CD4-positive, CD25-positive, alpha-beta regulatory T cell (primary cell): ENCODE measurements around the gene DUSP10. TPM values are rescaled to one million over a fixed set of nuclear protein-coding genes. Genes with fewer than 3 reads are reported as not detected.

Experiments
- ATAC-seq, 2 donors: fragments of 150-1000 bp; cut with Tn5 transposase; one replicate each; pipeline ENCODE4 v1.10.0; 2021; ENCODE audit warnings: low read depth in 2 of 2, moderate number of reproducible peaks in 2 of 2, moderate library complexity in 1 of 2
- DNase-seq, 3 donors: peaks; one replicate each; pipeline versions ENCODE4 v3.0.0 to v3.0.0-alpha.2; 2012 to 2022; ENCODE audit warnings: mixed read lengths in 1 of 3
- H3K27ac ChIP-seq: one replicate; pipeline ENCODE4 v1.7.0; 2013; ENCODE audit warnings: mild to moderate bottlenecking, low read length; ENCODE audit not compliant: insufficient read depth, poor library complexity, severe bottlenecking
- H3K27me3 ChIP-seq: one replicate; pipeline ENCODE4 v1.7.0; 2013; ENCODE audit warnings: low read length; ENCODE audit not compliant: control insufficient read depth, insufficient read depth
- H3K36me3 ChIP-seq: one replicate; pipeline ENCODE4 v1.7.0; 2013; ENCODE audit warnings: mild to moderate bottlenecking, low read length, moderate library complexity; ENCODE audit not compliant: control insufficient read depth, insufficient read depth
- H3K4me1 ChIP-seq: 2 replicates; pipeline ENCODE4 v1.7.0; 2013; ENCODE audit warnings: mild to moderate bottlenecking, low read length; ENCODE audit not compliant: insufficient read depth, control insufficient read depth, poor library complexity, severe bottlenecking
- H3K4me3 ChIP-seq: one replicate; pipeline ENCODE4 v1.7.0; 2013; ENCODE audit warnings: low read depth, mild to moderate bottlenecking, low read length, moderate library complexity
- H3K9me3 ChIP-seq, 2 experiments: 1 replicate in 1 of 2; 2 replicates in 1 of 2; pipeline ENCODE4 v1.7.0; 2013; ENCODE audit warnings: low read length in 2 of 2, mild to moderate bottlenecking in 1 of 2, moderate library complexity in 1 of 2; ENCODE audit not compliant: control insufficient read depth in 2 of 2
- H3K27ac Mint-ChIP-seq, 3 donors: one replicate each; pipeline ENCODE4 v1.8.0; 2020 to 2022; ENCODE audit warnings: mild to moderate bottlenecking in 3 of 3, mixed read lengths in 3 of 3, moderate library complexity in 2 of 3
- H3K27me3 Mint-ChIP-seq: one replicate; pipeline ENCODE4 v1.8.0; 2022; ENCODE audit warnings: mild to moderate bottlenecking, mixed read lengths
- H3K36me3 Mint-ChIP-seq: one replicate; pipeline ENCODE4 v1.8.0; 2020; ENCODE audit warnings: mixed read lengths
- H3K4me1 Mint-ChIP-seq, 4 donors: one replicate each; pipeline ENCODE4 v1.8.0; 2020 to 2022; ENCODE audit warnings: mixed read lengths in 4 of 4, mild to moderate bottlenecking in 1 of 4
- H3K4me3 Mint-ChIP-seq, 4 donors: one replicate each; pipeline ENCODE4 v1.8.0; 2020 to 2022; ENCODE audit warnings: mild to moderate bottlenecking in 4 of 4, mixed read lengths in 4 of 4, moderate library complexity in 3 of 4
- H3K9me3 Mint-ChIP-seq, 7 donors: one replicate each; pipeline ENCODE4 v1.8.0; 2020 to 2022; ENCODE audit warnings: mixed read lengths in 7 of 7, mild to moderate bottlenecking in 3 of 7, moderate library complexity in 2 of 7
- polyA plus RNA-seq, 4 donors: library from polyadenylated mRNA; unstranded; fragments of 300-500 nt; fragmentation: Illumina TruSeq; gene quantifications; one replicate each; pipeline ENCODE4 v1.2.3, GENCODE V29; 2021
- total RNA-seq: library from RNA; stranded (reverse); gene quantifications from one replicate; pipeline ENCODE4 v1.2.3, GENCODE V29; 2022

The DUSP10 gene
- total and polyA plus RNA-seq, 5 donors from 2014 or later: 30.7 to 251 (median 37.7) TPM

DNA sequence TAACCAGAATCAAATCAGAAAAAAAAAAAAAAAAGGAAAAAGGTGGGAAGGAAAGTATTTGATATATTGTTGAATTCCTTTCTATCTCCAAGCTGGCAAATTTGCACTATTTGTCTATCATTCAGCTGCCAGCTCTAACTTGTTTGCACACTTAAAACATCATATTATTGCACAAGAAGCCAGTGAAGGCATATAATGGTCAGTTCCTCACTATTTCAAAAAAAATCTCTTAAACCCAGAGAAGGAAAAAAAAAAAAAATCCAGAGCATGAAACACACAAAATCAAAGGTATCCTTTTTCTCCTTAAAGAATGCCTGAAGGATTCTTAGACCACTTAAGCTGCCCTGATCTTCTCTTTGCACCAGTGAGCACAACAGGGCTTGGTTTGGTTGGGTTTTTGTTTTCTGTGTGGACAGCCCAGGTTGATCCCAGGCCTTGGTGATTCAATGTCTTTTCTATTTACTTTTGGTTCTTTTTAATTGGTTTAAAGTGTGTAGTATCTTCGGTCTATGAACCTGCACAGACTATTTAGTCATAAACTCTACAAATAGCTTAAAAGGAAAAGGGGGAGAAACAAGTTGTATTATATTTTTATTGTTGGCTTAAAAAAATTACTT is 40.2 kb downstream of the DUSP10 start:
- H3K4me1 Mint-ChIP-seq: peaks cover 0 to 27% (median 14%) of the 10 kb centered on the region in 4 donors
- peaks cover 55% of the 10 kb centered on the region for H3K36me3 ChIP-seq
- H3K36me3 Mint-ChIP-seq: peaks cover 35% of the 10 kb centered on the region
- H3K4me3 ChIP-seq: no peak overlapping the region
- H3K9me3 Mint-ChIP-seq: peaks cover 0 to 2% (median 0%) of the 10 kb centered on the region in 7 donors
- no peak overlapping the region for H3K27ac ChIP-seq
- no peak overlapping the region for H3K27ac Mint-ChIP-seq
- DNase-seq (no peak), ATAC-seq (no peak)
- H3K27me3 Mint-ChIP-seq: no peaks in the 10 kb centered on the region
- no peaks in the 10 kb centered on the region for H3K9me3 ChIP-seq
- peaks cover 10% of the 10 kb centered on the region for H3K4me1 ChIP-seq
- no peaks in the 10 kb centered on the region for H3K27me3 ChIP-seq
- no peak overlapping the region for H3K4me3 Mint-ChIP-seq

DNA sequence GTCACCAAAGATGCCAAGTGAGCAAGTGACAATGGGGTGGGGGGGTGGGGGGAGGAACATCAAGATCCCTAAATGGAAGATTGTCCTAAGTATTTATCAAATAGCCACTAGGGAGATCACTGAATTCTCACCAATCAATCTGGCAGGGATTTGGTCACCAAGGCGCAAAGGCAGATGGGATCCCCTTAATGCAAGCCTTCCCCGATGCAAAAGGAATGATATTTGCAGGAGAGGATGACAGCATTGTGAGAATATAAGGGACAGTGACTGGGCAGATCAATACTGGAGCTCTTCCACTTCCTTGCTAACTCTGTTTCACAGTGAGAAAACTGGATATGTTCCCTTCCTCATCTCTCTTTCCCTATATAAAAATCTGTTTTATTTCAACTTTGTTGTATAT is 40.9 kb downstream of the DUSP10 start:
- Histone ChIP-seq H3K27me3 (no peaks in the 10 kb centered on the region), H3K36me3 (peaks cover 51% of the 10 kb centered on the region), H3K4me1 (peaks cover 4% of the 10 kb centered on the region), H3K9me3 (no peaks in the 10 kb centered on the region), H3K27ac (no peak overlapping the region), H3K4me3 (no peak overlapping the region)
- no peak overlapping the region for H3K27ac Mint-ChIP-seq
- H3K9me3 Mint-ChIP-seq: peaks cover 0 to 2% (median 0%) of the 10 kb centered on the region in 7 donors
- H3K4me1 Mint-ChIP-seq: peaks cover 0 to 30% (median 12%) of the 10 kb centered on the region in 4 donors
- H3K4me3 Mint-ChIP-seq: no peak overlapping the region
- peaks cover 35% of the 10 kb centered on the region for H3K36me3 Mint-ChIP-seq
- no peak for ATAC-seq
- DNase-seq: no peak
- no peaks in the 10 kb centered on the region for H3K27me3 Mint-ChIP-seq

DNA sequence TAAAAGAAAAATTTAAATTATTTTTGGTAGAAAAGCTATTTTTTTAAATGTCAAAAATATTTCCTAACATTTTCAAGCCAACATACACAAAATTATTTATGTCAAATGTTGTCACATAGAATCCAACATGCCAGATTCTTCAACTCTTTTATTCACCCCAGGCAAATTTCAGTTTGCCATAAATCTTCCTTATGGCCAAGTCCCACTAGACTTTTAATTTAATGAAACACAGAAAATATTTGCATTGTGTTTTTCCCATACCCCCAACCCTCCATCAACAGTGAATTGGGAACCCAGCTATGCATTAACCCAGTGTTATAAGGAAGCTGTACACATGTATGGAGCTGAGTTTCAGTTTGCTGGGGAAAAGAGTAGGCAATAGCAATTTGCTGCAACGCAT is 41.4 kb downstream of the DUSP10 start:
- Mint-ChIP-seq H3K9me3 (peaks cover 0 to 2% (median 0%) of the 10 kb centered on the region in 7 donors), H3K4me1 (peaks cover 0 to 28% (median 10%) of the 10 kb centered on the region in 4 donors), H3K36me3 (peaks cover 32% of the 10 kb centered on the region), H3K27me3 (no peaks in the 10 kb centered on the region), H3K4me3 (no peak overlapping the region), H3K27ac (no peak overlapping the region)
- Histone ChIP-seq H3K27me3 (no peaks in the 10 kb centered on the region), H3K36me3 (peaks cover 48% of the 10 kb centered on the region), H3K9me3 (no peaks in the 10 kb centered on the region), H3K4me1 (peaks cover 4% of the 10 kb centered on the region), H3K27ac (no peak overlapping the region), H3K4me3 (no peak overlapping the region)
- DNase-seq (no peak), ATAC-seq (no peak)

DNA sequence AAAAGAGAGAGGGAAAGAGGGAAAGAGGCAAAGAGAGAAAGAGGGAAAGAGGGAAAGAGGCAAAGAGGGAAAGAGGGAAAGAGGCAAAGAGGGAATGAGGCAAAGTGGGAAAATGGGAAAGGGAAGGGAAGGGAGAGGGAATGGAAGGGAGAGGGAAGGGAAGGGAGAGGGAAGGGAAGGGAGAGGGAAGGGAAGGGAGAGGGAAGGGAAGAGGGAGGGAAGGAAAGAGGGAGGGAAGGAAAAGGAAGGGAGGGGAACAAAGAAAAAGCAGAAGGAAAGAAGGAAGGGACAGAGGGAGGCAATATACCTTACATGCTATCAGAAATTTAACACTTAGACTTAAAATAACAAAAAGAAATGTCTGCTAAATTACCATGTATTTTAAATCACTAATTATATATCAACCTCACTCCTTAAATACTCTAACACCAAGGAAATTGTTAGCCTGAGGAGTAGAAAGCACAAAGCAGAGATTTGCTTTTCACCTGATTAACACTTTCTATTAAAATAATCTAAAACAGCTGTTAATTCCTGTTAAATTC is 41.8 kb downstream of the DUSP10 start:
- H3K4me3 Mint-ChIP-seq: peak overlapping the region in 1 of 4 donors; percentile 34
- peak overlapping the region in 2 of 3 donors; percentile 87 to 88 for H3K27ac Mint-ChIP-seq
- H3K27me3 Mint-ChIP-seq: no peaks in the 10 kb centered on the region
- ATAC-seq (no peak), DNase-seq (no peak)
- H3K36me3 Mint-ChIP-seq: peaks cover 28% of the 10 kb centered on the region
- H3K4me1 Mint-ChIP-seq: peaks cover 0 to 26% (median 9%) of the 10 kb centered on the region in 4 donors
- H3K9me3 Mint-ChIP-seq: peaks cover 0 to 2% (median 0%) of the 10 kb centered on the region in 7 donors
- Histone ChIP-seq H3K27me3 (no peaks in the 10 kb centered on the region), H3K36me3 (peaks cover 44% of the 10 kb centered on the region), H3K27ac (no peak overlapping the region), H3K4me3 (no peak overlapping the region), H3K4me1 (peaks cover 4% of the 10 kb centered on the region), H3K9me3 (no peaks in the 10 kb centered on the region)

DNA sequence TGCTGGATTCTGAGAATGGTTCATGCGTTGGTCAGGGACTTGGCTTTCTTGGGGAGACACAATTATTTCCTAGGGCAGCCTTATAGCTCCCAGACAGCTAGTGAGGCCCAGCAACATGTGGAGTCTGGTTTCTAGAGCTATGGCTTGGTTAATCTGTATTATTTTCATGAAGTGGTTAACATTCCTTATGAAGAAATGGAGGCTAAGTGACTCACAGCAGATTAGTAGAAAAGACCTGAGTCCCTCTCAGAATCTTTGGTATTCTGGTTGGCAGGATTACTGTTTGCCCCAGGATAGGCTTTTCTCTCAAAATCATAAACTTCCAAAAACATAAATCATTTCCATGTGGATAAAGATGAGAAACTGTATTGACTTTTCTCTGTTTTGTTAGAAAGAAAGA is 42.3 kb downstream of the DUSP10 start:
- H3K4me1 ChIP-seq: peaks cover 4% of the 10 kb centered on the region
- H3K36me3 ChIP-seq: peaks cover 40% of the 10 kb centered on the region
- Mint-ChIP-seq H3K4me1 (peaks cover 0 to 26% (median 9%) of the 10 kb centered on the region in 4 donors), H3K27ac (peak overlapping the region in 2 of 3 donors; percentile 87 to 88), H3K9me3 (peaks cover 0 to 2% (median 0%) of the 10 kb centered on the region in 7 donors), H3K36me3 (peaks cover 25% of the 10 kb centered on the region), H3K27me3 (no peaks in the 10 kb centered on the region), H3K4me3 (peak overlapping the region in 1 of 4 donors; percentile 34)
- no peak for ATAC-seq
- no peak overlapping the region for H3K27ac ChIP-seq
- H3K4me3 ChIP-seq: no peak overlapping the region
- H3K27me3 ChIP-seq: no peaks in the 10 kb centered on the region
- DNase-seq: no peak
- no peaks in the 10 kb centered on the region for H3K9me3 ChIP-seq

DNA sequence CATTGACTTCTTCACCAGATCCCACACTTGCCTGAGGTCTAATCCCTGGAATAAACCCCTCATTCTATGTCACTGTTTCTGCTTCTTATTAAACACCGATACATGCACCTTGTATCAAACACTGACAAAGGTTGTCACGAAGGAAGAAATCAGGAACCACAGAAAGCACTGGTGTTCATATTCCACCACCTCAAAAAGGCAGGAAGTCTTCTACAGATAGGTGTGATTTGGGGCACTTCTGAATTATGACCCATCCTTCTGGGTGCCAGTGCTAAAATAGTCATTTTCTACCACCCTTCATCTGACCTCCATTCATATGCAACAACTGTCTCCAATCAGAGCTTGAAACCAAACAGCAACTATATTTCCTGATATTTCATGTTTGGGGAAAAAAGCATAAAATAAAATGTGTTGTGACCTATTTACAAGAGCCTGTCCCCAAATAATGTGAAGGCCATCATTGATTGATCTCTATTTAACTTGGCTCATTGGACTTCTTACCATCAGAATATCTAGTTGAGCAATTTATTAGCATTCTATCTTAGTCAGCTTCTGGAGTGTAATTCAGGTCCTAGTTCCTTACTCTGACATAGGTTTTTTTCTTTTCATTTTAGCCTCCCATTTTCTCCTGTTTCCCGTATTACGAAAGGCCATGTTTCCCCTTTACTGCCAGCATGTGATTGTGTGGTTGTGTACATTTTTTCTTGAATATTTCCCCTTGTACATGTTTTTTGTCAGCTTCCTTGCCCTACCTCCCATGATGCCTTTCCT is 43.1 kb downstream of the DUSP10 start:
- Histone ChIP-seq H3K9me3 (no peaks in the 10 kb centered on the region), H3K4me1 (no peaks in the 10 kb centered on the region), H3K36me3 (peaks cover 32% of the 10 kb centered on the region), H3K27ac (no peak overlapping the region), H3K4me3 (no peak overlapping the region), H3K27me3 (no peaks in the 10 kb centered on the region)
- Mint-ChIP-seq H3K36me3 (peaks cover 20% of the 10 kb centered on the region), H3K9me3 (peaks cover 0 to 2% (median 0%) of the 10 kb centered on the region in 7 donors), H3K4me3 (peak overlapping the region in 2 of 4 donors; percentile 21 to 86), H3K4me1 (peaks cover 0 to 26% (median 9%) of the 10 kb centered on the region in 4 donors), H3K27ac (peak overlapping the region in 1 of 3 donors; percentile 87), H3K27me3 (no peaks in the 10 kb centered on the region)
- DNase-seq (no peak), ATAC-seq (no peak)

DNA sequence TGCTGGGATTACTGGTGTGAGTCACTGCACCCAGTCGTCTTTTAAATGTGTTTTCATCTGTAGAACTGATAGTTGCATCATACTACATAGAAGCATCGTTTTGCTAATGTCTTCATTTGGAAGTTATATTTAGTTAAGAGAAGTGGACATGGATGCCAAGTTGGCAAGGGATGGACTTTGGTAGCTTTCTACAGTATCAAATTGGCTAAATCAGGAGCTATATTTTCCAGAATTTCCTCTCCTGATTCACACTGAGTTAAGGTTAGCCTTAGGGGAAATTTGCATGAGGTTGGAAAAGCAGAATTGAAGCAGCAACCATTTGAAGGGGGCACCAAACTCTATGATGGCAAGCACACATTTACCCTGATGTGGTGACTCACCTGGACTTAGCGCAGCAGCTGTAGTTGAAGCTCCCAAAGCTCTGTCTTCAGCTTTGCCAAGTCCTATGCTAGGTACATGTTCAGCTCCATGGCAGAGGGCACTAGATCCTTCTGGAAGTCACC is 43.9 kb downstream of the DUSP10 start:
- H3K4me3 Mint-ChIP-seq: peak overlapping the region in 1 of 4 donors; percentile 21
- peaks cover 15% of the 10 kb centered on the region for H3K36me3 Mint-ChIP-seq
- peaks cover 0 to 24% (median 9%) of the 10 kb centered on the region in 4 donors for H3K4me1 Mint-ChIP-seq
- Histone ChIP-seq H3K27me3 (no peaks in the 10 kb centered on the region), H3K36me3 (peaks cover 24% of the 10 kb centered on the region), H3K4me1 (no peaks in the 10 kb centered on the region), H3K27ac (no peak overlapping the region), H3K4me3 (no peak overlapping the region), H3K9me3 (peaks cover 0 to 4% of the 10 kb centered on the region in 2 experiments)
- ATAC-seq: no peak
- DNase-seq: no peak
- no peaks in the 10 kb centered on the region for H3K27me3 Mint-ChIP-seq
- peak overlapping the region in 1 of 3 donors; percentile 87 for H3K27ac Mint-ChIP-seq
- H3K9me3 Mint-ChIP-seq: peaks cover 0 to 2% (median 0%) of the 10 kb centered on the region in 7 donors
